ENCODE results near the gene CCDC40. TPM values are rescaled to one million over a fixed set of nuclear protein-coding genes. Genes with fewer than 3 reads are reported as not detected.

CCDC40 gene
- polyA plus RNA-seq, 1 donor, result 5.5 TPM

DNA sequence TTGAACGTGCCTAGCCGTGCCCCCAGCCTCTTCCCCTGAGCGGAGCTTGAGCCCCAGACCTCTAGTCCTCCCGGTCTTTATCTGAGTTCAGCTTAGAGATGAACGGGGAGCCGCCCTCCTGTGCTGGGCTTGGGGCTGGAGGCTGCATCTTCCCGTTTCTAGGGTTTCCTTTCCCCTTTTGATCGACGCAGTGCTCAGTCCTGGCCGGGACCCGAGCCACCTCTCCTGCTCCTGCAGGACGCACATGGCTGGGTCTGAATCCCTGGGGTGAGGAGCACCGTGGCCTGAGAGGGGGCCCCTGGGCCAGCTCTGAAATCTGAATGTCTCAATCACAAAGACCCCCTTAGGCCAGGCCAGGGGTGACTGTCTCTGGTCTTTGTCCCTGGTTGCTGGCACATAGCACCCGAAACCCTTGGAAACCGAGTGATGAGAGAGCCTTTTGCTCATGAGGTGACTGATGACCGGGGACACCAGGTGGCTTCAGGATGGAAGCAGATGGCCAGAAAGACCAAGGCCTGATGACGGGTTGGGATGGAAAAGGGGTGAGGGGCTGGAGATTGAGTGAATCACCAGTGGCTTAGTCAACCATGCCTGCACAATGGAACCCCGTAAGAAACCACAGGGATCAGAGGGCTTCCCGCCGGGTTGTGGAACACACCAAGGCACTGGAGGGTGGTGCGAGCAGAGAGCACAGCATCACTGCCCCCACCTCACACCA, 65.7 kb downstream of the CCDC40 start:
- DNase-seq (ENCODE audit: low read depth), result no peak

DNA sequence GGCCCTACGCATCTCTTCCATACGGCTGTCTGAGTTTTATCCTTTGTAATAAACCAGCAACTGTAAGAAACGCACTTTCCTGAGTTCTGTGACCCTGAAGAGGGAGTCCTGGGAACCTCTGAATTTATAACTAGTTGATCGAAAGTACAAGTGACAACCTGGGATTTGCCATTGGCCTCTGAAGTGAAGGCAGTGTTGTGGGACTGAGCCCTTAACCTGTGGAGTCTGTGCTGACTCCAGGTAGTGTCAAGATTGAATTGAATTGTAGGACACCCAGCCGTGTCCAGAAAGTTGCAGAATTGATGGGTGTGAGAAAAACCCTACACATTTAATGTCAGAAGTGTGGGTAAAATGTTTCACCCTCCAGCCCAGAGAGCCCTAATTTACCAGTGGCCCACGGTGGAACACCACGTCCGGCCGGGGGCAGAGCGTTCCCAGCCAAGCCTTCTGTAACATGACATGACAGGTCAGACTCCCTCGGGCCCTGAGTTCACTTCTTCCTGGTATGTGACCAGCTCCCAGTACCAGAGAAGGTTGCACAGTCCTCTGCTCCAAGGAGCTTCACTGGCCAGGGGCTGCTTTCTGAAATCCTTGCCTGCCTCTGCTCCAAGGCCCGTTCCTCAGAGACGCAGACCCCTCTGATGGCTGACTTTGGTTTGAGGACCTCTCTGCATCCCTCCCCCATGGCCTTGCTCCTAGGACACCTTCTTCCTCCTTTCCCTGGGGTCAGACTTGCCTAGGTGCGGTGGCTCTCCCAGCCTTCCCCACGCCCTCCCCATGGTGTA, 66.4 kb downstream of the CCDC40 start:
- DNase-seq (ENCODE audit: low read depth), result no peak

DNA sequence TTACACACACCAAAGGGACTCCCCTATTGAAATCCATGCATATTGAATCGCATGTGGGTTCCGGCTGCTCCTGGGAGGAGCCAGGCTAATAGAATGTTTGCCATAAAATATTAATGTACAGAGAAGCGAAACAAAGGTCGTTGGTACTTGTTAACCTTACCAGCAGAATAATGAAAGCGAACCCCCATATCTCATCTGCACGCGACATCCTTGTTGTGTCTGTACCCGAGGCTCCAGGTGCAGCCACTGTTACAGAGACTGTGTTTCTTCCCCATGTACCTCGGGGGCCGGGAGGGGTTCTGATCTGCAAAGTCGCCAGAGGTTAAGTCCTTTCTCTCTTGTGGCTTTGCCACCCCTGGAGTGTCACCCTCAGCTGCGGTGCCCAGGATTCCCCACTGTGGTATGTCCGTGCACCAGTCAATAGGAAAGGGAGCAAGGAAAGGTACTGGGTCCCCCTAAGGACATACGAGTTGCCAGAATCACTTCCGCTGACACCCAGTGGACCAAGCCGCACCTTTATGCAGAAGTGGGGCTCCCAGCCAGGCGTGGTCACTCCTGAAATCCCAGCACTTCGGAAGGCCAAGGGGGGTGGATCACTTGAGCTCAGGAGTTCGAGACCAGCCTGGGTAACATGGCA, 67.1 kb downstream of the CCDC40 start:
- no peak for DNase-seq (ENCODE audit: low read depth)

DNA sequence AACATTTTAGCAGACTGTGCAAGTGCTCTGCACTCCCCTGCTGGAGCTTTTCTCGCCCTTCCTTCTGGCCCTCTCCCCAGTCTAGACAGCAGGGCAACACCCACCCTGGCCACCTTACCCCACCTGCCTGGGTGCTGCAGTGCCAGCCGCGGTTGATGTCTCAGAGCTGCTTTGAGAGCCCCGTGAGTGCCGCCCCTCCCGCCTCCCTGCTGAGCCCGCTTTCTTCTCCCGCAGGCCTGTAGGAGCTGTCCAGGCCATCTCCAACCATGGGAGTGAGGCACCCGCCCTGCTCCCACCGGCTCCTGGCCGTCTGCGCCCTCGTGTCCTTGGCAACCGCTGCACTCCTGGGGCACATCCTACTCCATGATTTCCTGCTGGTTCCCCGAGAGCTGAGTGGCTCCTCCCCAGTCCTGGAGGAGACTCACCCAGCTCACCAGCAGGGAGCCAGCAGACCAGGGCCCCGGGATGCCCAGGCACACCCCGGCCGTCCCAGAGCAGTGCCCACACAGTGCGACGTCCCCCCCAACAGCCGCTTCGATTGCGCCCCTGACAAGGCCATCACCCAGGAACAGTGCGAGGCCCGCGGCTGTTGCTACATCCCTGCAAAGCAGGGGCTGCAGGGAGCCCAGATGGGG, 68.0 kb downstream of the CCDC40 start:
- no peak for DNase-seq (ENCODE audit: low read depth)

DNA sequence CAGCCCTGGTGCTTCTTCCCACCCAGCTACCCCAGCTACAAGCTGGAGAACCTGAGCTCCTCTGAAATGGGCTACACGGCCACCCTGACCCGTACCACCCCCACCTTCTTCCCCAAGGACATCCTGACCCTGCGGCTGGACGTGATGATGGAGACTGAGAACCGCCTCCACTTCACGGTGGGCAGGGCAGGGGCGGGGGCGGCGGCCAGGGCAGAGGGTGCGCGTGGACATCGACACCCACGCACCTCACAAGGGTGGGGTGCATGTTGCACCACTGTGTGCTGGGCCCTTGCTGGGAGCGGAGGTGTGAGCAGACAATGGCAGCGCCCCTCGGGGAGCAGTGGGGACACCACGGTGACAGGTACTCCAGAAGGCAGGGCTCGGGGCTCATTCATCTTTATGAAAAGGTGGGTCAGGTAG, 68.5 kb downstream of the CCDC40 start:
- DNase-seq (ENCODE audit: low read depth), result no peak

DNA sequence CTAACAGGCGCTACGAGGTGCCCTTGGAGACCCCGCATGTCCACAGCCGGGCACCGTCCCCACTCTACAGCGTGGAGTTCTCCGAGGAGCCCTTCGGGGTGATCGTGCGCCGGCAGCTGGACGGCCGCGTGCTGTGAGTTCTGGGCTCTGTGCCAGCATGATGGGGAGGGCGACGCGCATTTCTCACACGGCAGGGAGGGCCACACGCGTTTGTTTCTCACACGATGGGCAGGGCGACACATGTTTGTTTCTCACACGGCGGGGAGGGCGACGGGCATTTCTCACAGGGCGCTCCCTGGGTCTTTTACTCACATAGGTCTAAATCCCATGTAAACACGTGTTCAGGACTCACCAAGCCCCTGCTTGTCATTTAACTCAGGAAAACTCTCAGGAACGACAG, 69.3 kb downstream of the CCDC40 start:
- DNase-seq (ENCODE audit: low read depth), result no peak

DNA sequence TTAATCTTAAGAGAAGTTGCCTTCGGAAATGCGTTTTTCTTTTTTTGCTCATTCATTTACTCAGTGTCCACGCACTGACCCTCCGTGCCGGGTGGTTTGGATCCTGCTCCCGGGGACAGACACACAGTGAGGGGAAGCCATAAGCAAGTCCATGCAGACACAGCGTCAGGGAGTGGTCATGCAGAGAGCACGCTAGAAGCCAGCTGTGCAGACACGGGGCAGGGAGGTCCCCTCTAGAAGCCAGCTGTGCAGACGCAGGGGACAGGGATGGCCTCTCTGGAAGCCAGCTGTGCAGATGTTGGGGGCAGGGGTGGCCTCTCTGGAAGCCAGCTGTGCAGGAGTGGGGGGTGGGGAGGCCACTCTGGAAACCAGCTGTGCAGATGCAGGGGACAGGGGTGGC, 69.7 kb downstream of the CCDC40 start:
- DNase-seq (ENCODE audit: low read depth), result no peak

DNA sequence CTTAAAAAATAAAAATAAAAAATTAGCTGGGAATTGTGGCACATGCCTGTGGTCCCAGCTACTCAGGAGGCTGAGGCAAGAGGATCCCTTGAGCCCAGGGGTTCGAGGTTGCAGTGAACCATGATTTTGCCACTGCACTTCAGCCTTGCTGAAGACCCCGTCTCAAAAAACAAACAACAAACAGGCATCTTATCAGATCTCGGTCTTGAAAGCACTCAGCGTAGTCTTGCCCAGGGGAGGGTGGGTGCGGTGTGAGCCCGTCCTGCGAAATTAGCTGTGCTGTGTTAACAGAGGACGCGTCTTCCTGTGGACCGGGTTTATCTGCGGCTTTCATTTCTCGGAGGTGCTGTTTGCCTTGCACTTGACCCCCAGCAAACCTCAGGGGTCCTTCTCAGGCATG, 70.3 kb downstream of the CCDC40 start:
- no peak for DNase-seq (ENCODE audit: low read depth)

DNA sequence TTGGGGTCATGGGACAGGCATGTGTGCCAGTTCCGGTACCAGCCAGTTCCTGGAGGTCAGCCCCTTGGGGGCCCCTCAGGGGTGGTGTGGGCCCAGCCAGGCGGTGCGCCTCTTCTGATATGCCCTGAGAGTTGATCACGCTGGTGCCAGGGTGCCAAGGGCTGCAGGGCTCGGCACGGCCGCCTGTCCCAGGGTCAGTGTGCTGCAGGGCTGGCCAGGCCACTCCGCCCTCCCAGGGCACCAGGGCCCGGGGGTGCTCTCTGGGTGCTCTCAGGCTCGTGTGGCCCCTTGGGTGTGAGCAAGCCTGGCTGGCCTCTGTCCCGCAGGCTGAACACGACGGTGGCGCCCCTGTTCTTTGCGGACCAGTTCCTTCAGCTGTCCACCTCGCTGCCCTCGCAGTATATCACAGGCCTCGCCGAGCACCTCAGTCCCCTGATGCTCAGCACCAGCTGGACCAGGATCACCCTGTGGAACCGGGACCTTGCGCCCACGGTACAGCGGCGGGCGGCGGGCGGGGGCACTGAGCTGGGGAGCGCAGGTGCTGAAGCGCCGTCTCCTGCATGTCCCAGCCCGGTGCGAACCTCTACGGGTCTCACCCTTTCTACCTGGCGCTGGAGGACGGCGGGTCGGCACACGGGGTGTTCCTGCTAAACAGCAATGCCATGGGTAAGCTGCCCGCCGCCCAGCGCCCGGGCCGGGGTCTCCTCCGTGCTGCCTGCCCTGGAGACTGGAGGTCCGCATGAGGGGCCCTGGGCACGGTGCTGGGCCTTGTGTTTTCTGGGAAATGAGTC, 71.0 kb downstream of the CCDC40 start:
- no peak for DNase-seq (ENCODE audit: low read depth)

DNA sequence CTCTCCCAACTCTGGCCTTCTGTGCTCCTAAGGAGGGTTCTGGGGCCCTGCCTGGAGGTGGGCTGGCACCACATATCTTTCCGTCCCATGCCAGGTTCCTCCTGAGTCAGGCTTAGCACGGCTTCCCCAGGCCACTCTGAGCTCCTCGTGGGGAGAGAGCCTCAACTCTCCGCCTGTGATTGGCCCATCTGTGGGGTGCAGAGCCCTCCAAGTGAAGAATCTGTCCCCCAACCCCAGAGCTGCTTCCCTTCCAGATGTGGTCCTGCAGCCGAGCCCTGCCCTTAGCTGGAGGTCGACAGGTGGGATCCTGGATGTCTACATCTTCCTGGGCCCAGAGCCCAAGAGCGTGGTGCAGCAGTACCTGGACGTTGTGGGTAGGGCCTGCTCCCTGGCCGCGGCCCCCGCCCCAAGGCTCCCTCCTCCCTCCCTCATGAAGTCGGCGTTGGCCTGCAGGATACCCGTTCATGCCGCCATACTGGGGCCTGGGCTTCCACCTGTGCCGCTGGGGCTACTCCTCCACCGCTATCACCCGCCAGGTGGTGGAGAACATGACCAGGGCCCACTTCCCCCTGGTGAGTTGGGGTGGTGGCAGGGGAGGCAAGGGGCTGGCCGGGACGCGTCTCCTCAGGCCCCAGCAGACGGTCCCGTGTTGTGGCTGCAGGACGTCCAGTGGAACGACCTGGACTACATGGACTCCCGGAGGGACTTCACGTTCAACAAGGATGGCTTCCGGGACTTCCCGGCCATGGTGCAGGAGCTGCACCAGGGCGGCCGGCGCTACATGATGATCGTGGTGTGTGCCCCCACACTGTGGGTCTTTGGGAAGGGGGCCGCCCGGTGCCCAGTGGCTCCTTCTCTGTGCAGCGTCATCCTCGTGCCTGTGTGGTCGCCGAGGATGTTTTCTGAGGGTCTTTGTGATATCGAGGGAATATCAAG, 71.9 kb downstream of the CCDC40 start:
- DNase-seq (ENCODE audit: low read depth), result no peak

DNA sequence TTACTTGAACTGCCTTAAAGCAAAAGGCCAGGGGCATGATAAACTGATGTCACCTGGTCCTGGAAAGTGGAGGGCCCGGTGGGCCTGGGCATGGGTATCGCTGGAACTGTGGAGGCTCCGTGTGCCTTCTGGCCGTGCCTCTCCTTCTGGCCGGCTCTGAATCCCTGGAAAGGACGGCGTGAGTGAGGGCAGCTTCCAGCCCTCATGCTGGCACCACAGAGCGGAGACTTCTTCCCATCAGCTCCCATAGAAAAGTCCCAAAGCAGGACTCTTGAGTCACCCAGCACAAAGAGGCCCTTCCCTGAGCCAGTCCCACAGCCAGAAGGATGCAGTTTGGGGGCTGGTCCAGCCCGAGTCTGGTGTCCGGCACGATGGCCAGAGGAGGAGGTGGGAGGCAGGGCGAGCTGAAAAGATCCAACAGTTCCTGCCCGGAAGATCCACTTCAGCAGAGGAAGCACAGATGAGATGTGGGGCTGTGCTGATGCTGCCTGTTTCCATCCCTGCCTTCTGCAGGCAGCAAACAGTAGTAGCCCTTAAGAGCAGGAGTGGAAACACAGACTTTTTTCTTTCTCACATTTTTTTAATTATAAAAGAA, 72.7 kb downstream of the CCDC40 start:
- DNase-seq (ENCODE audit: low read depth), result no peak

DNA sequence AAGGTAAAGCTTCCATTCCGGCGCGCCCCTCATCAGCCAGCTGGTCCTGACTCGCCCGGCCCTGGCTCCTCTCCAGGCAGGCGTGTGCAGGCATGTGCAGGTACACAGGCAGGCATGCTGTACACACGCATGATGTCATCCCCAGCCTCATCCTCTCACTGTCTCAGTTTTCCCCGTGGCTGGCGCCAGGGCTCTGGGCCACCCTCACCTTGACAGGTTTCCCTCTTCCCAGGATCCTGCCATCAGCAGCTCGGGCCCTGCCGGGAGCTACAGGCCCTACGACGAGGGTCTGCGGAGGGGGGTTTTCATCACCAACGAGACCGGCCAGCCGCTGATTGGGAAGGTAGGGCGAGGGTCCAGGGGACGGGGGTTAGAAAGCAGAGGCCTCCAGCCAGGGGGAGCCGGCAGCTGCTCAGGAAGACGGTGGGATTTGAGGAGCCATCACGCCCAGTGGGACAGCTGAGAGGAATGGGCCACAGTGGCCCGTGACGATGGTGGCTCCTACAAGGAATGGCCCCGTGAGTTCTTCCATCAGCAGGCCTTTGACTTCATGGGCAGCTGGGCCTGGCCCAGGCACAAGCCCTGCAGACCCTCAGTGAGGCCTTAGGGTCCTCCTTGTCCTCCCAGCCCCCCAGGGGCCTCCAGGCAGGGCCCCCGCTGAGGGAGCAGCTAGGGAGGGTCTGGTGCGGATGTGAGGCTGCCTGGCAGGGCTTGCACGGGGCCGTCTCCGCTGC, 73.4 kb downstream of the CCDC40 start:
- DNase-seq (ENCODE audit: low read depth), result no peak

DNA sequence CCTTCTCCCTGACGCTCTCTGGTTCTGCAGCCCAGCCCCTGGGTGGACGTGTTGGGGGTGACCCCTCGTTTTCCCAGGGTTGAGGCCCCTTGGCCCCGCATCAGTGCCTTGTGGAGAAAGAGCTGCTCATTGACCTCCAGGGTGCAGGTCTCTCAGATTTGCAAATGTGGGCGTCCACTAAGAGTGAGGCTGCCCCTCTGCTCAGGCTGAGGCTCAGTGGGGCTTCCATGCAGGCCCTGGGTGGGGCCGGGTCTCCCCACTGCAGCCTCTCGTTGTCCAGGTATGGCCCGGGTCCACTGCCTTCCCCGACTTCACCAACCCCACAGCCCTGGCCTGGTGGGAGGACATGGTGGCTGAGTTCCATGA, 74.0 kb downstream of the CCDC40 start:
- DNase-seq (ENCODE audit: low read depth), result no peak

DNA sequence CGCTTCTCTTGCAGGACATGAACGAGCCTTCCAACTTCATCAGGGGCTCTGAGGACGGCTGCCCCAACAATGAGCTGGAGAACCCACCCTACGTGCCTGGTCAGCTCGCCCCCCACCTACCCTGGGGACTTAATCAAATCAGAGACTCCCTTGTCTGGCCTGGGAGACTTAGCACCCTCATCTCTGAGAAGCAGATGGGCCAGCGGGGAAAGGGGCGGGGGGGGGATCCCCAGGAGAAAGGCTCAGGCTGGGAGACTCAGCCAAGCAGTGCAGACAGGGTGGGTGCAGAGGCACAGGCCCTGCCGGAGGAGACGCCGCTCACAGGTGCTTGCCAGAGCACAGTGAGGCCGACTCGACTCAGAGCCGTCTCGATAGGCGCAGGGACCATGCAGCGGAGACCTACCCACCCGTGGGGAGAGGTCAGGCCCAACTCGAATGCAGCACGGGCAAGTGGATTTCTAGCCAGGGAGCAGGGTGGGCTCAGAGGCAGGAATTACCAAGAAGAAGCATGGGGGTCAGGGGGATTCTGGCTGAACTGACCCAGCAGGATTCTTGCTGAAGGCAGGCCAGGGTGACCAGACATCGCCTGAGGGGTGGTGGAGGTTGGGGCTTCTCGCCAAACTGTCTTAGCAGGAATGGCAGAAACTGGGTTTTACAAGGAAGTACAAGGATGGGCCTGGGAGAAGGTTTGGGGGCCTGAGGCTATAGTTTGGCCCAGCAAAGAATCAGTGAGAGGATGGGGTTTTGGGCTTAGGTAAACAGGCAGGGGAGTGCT, 74.7 kb downstream of the CCDC40 start:
- no peak for DNase-seq (ENCODE audit: low read depth)

DNA sequence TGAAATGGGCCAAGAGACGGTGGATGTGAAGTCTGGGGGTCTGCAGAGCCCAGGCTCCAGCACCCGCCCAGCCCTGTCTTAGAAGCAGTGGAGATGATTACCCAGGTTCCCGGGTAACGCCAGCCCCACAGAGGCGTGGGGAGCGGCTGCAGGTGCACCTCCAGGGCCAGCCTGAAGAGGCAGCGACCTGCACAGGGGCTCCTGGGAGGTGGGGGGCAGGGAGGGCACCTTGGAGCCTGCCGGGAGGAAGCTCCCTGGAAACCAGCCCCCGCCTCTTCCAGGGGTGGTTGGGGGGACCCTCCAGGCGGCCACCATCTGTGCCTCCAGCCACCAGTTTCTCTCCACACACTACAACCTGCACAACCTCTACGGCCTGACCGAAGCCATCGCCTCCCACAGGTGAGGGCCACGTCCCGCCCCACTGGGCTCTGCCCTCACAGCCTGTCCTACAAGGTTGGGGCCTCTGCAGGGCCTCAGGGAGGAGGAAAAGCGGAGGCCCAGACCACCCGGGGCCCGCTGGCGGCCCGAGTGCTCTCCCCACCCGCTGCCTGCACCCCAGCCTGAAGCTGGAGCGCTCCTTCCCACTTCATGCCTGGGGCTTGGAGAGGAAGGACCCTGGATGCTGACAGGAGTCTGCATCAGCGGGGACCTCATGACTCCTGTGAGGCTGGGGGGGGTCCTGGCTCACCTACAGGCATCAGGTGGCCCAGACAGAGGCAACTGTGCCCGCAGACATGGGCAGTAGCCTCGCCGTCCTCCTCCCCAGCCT, 75.4 kb downstream of the CCDC40 start:
- DNase-seq (ENCODE audit: low read depth), result no peak

DNA sequence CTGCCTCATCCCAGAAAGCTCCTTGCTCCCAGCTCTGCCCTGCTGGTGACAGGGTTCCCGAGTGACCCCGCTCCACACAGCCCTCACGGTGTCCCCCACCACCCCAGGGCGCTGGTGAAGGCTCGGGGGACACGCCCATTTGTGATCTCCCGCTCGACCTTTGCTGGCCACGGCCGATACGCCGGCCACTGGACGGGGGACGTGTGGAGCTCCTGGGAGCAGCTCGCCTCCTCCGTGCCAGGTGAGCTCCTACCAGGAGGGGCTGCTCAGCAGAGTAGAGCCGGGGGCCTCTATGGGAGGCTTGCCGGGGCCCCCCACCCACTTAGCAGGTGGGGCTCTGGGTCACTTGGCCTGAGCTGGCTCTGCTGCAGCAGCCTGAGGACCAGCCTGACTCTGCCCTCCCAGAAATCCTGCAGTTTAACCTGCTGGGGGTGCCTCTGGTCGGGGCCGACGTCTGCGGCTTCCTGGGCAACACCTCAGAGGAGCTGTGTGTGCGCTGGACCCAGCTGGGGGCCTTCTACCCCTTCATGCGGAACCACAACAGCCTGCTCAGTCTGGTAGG, 76.1 kb downstream of the CCDC40 start:
- DNase-seq (ENCODE audit: low read depth), result no peak

DNA sequence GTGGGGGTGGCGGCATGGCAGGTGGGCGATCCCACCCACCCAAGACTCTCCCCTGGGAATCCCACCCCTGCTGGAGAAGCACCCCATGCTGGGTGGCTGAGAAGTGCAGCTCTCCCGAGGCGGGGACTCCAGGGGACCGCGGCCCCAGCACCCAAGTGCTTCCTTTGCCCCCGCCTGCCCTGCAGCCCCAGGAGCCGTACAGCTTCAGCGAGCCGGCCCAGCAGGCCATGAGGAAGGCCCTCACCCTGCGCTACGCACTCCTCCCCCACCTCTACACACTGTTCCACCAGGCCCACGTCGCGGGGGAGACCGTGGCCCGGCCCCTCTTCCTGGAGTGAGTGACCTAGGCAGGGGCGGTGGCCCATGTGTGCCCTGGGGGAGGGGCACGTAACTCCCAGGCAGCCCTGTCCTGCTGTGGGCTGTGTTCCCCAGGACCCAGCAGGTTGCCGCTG, 76.6 kb downstream of the CCDC40 start:
- DNase-seq (ENCODE audit: low read depth), result no peak

All from forelimb muscle (tissue), 1 donor.